ENCODE results near the gene FCMR.
"Not testable (repeated sequence)": the region's sequence is repeated elsewhere in the genome, so short reads cannot be mapped to it uniquely, and the experiment has no call there.

Gene FCMR

GRCh38 chr1:206937425-206937824, 15.7 kb upstream of the FCMR start:
- H3K4me3 Mint-ChIP-seq = no peak overlapping the region

DNA sequence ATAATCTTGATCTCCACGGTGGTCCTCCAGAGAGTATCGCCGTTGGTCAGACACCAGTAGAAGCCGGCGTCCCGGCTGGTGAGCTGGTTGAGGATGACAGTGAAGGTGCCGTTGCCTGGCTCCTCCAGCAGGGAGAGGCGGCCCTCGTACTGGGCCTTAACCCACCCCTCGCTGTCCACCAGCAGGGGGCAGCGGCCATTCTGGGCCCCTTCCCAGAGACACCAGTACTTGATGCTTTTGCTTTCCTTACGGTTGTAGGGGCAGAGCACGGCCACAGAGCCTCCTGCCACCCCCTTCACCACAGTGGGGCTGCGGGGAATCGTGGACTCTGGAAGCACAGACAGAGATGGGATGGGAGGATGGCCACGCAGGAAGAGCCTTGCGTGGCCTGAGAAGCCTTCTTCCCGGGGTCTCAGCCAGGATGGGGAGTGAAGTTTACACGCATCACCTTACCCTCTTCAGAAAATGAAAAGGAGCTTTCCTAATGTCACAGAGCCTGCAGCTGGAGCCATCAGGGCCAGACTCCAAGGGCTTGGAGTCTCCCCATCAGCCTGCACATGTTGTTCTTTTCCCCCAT, 13.8 kb upstream of the FCMR start:
- Mint-ChIP-seq H3K36me3 (no peaks in the 10 kb centered on the region), H3K9me3 (no peaks in the 10 kb centered on the region), H3K27me3 (no peaks in the 10 kb centered on the region), H3K4me1 (peaks cover 30% of the 10 kb centered on the region), H3K27ac (no peak overlapping the region), H3K4me3 (no peak overlapping the region)

More at GRCh38 chr1:206937425-206937824, 15.7 kb upstream of the FCMR start:
- Mint-ChIP-seq H3K36me3 (no peaks in the 10 kb centered on the region), H3K4me1 (peaks cover 12% of the 10 kb centered on the region), H3K9me3 (no peaks in the 10 kb centered on the region), H3K27ac (no peak overlapping the region), H3K27me3 (no peaks in the 10 kb centered on the region)

- H3K4me1 Mint-ChIP-seq = peaks cover 43% of the 10 kb centered on the region
- H3K4me3 Mint-ChIP-seq = no peak overlapping the region
- no peaks in the 10 kb centered on the region for H3K9me3 Mint-ChIP-seq
- H3K36me3 Mint-ChIP-seq = no peaks in the 10 kb centered on the region
- no peaks in the 10 kb centered on the region for H3K27me3 Mint-ChIP-seq
- peak overlapping the region; percentile 59 for H3K27ac Mint-ChIP-seq
These were observed 11.7 kb upstream of the FCMR start for GRCh38 chr1:206933333-206933945.

DNA sequence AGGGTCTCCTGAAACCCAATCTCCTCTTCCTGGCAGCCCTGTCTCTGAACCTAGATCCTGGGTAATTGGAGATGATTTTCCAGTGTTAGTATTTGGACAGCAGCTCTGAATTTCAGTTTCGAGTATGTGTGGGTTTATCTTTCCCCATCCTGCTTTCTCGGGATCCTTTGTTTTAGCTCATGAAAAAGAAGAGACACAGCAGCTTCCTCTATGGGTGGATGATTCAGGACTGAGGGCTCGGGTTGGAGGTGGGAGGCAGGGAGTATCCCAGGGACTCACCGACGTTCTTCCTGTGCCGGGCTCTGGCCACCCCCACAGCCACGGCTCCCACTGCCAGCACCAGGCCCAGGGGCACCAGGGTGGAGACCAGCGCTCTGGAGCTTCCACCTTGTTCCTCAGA, 10.4 kb upstream of the FCMR start:
- H3K4me1 Mint-ChIP-seq = peaks cover 54% of the 10 kb centered on the region
- H3K4me3 Mint-ChIP-seq = no peak overlapping the region
- no peak overlapping the region for H3K27ac Mint-ChIP-seq
- no peaks in the 10 kb centered on the region for H3K9me3 Mint-ChIP-seq
- no peaks in the 10 kb centered on the region for H3K36me3 Mint-ChIP-seq
- no peaks in the 10 kb centered on the region for H3K27me3 Mint-ChIP-seq

- no peaks in the 10 kb centered on the region for H3K9me3 Mint-ChIP-seq
- no peaks in the 10 kb centered on the region for H3K27me3 Mint-ChIP-seq
- no peaks in the 10 kb centered on the region for H3K36me3 Mint-ChIP-seq
- no peak overlapping the region for H3K4me3 Mint-ChIP-seq
- H3K4me1 Mint-ChIP-seq = peaks cover 55% of the 10 kb centered on the region
- H3K27ac Mint-ChIP-seq = no peak overlapping the region
These were observed 10.0 kb upstream of the FCMR start for GRCh38 chr1:206931709-206932108.

- Mint-ChIP-seq H3K4me3 (peak overlapping the region; percentile 43), H3K4me1 (peaks cover 59% of the 10 kb centered on the region)
These were observed 8.6 kb upstream of the FCMR start for GRCh38 chr1:206930210-206930798.

DNA sequence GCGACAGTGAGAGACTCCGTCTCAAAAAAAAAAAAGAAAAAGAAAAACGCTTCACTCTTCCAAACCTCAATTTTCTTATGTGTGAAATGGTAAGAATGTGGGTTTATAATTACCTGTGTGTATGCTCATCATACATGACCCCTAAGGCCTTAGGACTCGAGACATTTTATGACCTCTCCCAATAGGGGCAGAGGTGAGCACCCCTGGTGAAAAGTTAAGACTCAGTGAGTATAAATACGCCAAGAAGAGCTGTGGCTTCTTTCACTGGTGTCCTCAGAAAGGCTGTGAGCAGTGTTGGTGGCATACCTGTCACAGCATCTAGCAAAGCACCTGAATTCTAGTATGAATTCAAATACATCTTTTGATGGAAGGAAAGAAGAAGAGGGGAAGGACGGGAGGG, 7.8 kb upstream of the FCMR start:
- no peaks in the 10 kb centered on the region for H3K27me3 Mint-ChIP-seq
- H3K4me3 Mint-ChIP-seq = no peak overlapping the region
- peaks cover 59% of the 10 kb centered on the region for H3K4me1 Mint-ChIP-seq
- no peaks in the 10 kb centered on the region for H3K9me3 Mint-ChIP-seq
- no peaks in the 10 kb centered on the region for H3K36me3 Mint-ChIP-seq
- peak overlapping the region; percentile 3 for H3K27ac Mint-ChIP-seq

More at GRCh38 chr1:206930210-206930798, 8.6 kb upstream of the FCMR start:
- no peaks in the 10 kb centered on the region for H3K27me3 Mint-ChIP-seq
- H3K9me3 Mint-ChIP-seq = no peaks in the 10 kb centered on the region
- H3K36me3 Mint-ChIP-seq = no peaks in the 10 kb centered on the region
- peak overlapping the region; percentile 81 for H3K27ac Mint-ChIP-seq

- Mint-ChIP-seq H3K9me3 (no peaks in the 10 kb centered on the region), H3K27ac (no peak overlapping the region), H3K4me3 (no peak overlapping the region), H3K27me3 (no peaks in the 10 kb centered on the region), H3K4me1 (peaks cover 40% of the 10 kb centered on the region), H3K36me3 (no peaks in the 10 kb centered on the region)
These were observed 4.5 kb upstream of the FCMR start for GRCh38 chr1:206926286-206926685.

DNA sequence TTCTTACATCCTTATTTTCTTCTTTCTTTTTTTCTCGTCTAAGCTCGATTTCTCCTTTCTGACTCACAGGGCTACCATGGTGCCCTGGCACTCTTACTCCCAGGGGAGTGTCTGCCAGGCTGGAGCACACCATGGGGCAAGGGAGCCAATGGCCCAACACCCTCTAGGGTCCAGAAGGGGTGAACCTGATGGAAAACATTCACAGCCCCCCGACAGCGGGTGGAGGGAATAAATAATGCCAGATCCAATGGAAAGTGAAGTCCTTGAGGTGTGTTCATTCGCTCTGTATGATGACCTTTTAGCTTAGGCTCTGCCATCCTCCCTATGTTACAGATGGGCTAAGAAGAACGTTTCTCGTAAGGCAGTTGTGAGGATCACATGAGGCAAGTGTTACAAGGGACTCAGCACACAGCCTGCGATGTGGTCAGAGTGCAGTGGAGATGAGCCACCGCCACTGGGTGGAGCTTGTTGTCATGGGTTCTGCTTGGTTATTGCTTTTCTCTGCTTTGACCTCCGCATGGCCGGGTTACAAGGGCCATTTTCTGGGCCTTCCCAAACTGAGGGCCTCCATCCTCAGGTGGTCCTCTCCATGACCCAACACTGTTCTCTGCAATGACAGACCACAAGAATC, 3.5 kb upstream of the FCMR start:
- Mint-ChIP-seq H3K27me3 (no peaks in the 10 kb centered on the region), H3K9me3 (no peaks in the 10 kb centered on the region), H3K4me3 (no peak overlapping the region), H3K4me1 (peaks cover 38% of the 10 kb centered on the region), H3K36me3 (no peaks in the 10 kb centered on the region), H3K27ac (no peak overlapping the region)

DNA sequence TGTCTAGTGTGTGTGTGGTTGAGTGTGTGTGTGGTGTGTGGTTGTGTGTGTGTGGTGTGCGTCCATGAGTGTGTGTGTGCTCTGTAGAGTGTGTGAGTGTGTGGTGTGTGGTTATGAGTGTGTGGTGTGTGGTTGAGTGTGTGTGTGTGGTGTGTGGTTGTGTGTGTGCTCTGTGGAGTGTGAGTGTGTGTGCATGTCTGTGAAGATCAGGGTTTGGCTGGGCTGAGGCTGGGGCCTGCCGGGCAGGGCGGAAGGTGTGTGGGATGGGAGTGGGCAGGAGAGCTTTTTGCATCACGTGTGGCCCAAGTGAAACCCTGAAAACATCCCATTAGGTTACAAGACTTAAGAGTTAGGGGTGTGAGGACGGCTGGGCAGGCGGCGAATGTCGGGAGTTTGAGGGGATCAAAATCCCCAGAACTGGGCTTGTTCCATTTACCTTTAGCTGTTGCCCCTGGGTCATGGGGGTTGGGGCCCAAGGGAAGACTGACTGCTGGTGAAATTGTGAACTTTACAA, 2.9 kb upstream of the FCMR start:
- Mint-ChIP-seq H3K27ac (no peak overlapping the region), H3K36me3 (no peaks in the 10 kb centered on the region), H3K4me1 (peaks cover 36% of the 10 kb centered on the region), H3K9me3 (no peaks in the 10 kb centered on the region), H3K4me3 (no peak overlapping the region), H3K27me3 (no peaks in the 10 kb centered on the region)

DNA sequence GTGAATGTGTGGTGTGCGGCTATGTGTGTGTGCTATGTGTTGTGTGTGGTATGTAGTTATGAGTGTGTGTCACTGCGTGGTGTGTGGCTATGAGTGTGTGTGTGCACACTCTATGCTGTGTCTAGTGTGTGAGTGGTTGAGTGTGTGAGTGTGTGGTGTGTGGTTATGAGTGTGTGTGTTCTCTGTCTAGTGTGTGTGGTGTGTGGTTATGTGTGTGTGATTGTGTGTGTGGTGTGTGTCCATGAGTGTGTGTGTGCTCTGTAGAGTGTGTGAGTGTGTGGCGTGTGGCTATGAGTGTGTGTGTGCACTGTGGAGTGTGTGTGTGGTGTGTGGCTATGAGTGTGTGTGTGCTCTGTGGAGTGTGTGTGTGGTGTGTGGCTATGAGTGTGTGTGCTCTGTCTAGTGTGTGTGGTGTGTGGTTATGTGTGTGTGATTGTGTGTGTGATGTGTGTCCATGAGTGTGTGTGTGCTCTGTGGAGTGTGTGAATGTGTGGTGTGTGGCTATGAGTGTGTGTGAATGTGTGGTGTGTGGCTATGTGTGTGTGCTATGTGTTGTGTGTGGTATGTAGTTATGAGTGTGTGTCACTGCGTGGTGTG, 2.3 kb upstream of the FCMR start:
- H3K4me3 Mint-ChIP-seq = not testable (repeated sequence)

GRCh38 chr1:206923009-206923960, 1.5 kb upstream of the FCMR start:
- Mint-ChIP-seq H3K4me3 (no peak overlapping the region), H3K4me1 (peaks cover 36% of the 10 kb centered on the region), H3K9me3 (no peaks in the 10 kb centered on the region), H3K27ac (no peak overlapping the region), H3K27me3 (no peaks in the 10 kb centered on the region), H3K36me3 (no peaks in the 10 kb centered on the region)

More for the DNA sequence above, 2.3 kb upstream of the FCMR start:
- H3K27me3 Mint-ChIP-seq, H3K36me3 Mint-ChIP-seq, H3K27ac Mint-ChIP-seq, H3K9me3 Mint-ChIP-seq: not testable (repeated sequence)
- H3K4me1 Mint-ChIP-seq = peaks cover 34% of the 10 kb centered on the region

- Mint-ChIP-seq H3K4me1 (peaks cover 37% of the 10 kb centered on the region), H3K36me3 (peaks cover 3% of the 10 kb centered on the region), H3K9me3 (no peaks in the 10 kb centered on the region), H3K4me3 (no peak overlapping the region), H3K27ac (no peak overlapping the region), H3K27me3 (no peaks in the 10 kb centered on the region)
These were observed 783 bp upstream of the FCMR start for GRCh38 chr1:206922524-206922923.

DNA sequence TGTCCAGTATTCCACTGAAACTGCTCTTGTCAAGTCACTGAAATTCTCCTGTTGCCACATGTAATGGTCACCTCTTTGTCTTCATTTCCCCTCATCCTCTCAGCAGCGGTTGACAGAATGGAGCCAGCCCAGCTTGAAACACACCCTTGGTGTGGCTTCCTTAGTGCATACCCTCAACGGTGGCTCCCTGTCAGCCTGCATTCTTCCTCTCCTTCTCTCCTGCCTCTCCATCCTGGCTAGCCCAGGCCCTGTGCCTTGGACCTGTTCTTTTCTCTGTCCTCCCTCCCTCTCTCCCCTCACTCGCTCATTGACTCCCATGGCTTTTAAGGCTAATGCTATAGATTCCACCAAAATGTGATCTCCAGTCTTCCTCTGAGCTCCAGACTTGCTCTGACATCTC, 3.7 kb downstream of the FCMR start:
- no peaks in the 10 kb centered on the region for H3K27me3 Mint-ChIP-seq
- H3K4me3 Mint-ChIP-seq = no peak overlapping the region
- no peaks in the 10 kb centered on the region for H3K9me3 Mint-ChIP-seq
- peaks cover 72% of the 10 kb centered on the region for H3K4me1 Mint-ChIP-seq
- peaks cover 10% of the 10 kb centered on the region for H3K36me3 Mint-ChIP-seq
- H3K27ac Mint-ChIP-seq = peak overlapping the region; percentile 96
